HepG2 (cell line): ENCODE measurements around the gene STXBP4. TPM values are rescaled to one million over a fixed set of nuclear protein-coding genes. Genes with fewer than 3 reads are reported as not detected.

ENCODE experiments used
- ASH2L ChIP-seq: fragments of 300-600, 200-600 bp; sonication (generic); IDR thresholded peaks from 2 replicates; pipeline ENCODE4 v1.7.0; 2017; ENCODE audit warnings: low read depth, mild to moderate bottlenecking, moderate library complexity, mixed read lengths, low read length; ENCODE audit not compliant: insufficient read length
- CBX2 ChIP-seq, 2 experiments: fragments of 200-600 bp in 1 of 2; sonication (generic); formaldehyde crosslinking in 1 of 2; IDR thresholded peaks; 2 replicates each; pipeline versions ENCODE4 v1.7.0 to v1.8.1; 2018 to 2022; ENCODE audit warnings: low read depth in 2 of 2, low read length in 1 of 2, mild to moderate bottlenecking in 1 of 2, missing genetic modification reagents in 1 of 2
- CHD4 ChIP-seq: fragments of 200-600 bp; sonication (generic); IDR thresholded peaks from 2 replicates; pipeline ENCODE4 v1.7.0; 2017; ENCODE audit warnings: mild to moderate bottlenecking, low read length, borderline replicate concordance
- ESRRA ChIP-seq: sonication (generic); formaldehyde crosslinking; IDR thresholded peaks from 2 replicates; pipeline ENCODE4 v1.5.1; 2020; ENCODE audit warnings: mild to moderate bottlenecking, low read depth, missing genetic modification reagents
- FOXJ3 ChIP-seq: sonication (generic); formaldehyde crosslinking; IDR thresholded peaks from 2 replicates; pipeline ENCODE4 v1.4.0; 2020; ENCODE audit warnings: missing genetic modification reagents, mild to moderate bottlenecking, borderline replicate concordance
- MIER3 ChIP-seq: IDR thresholded peaks from 2 replicates; pipeline ENCODE4 v1.6.1; 2016; ENCODE audit warnings: missing compliant biosample characterization, borderline replicate concordance
- MTA1 ChIP-seq: sonication (generic); formaldehyde crosslinking; IDR thresholded peaks from 2 replicates; pipeline ENCODE4 v1.4.0; 2020; ENCODE audit warnings: missing genetic modification reagents, mild to moderate bottlenecking, borderline replicate concordance
- MZF1 ChIP-seq: sonication (generic); formaldehyde crosslinking; IDR thresholded peaks from 2 replicates; pipeline ENCODE4 v1.8.1; 2023; ENCODE audit warnings: mild to moderate bottlenecking, missing genetic modification reagents, borderline replicate concordance
- NPAS2 ChIP-seq: sonication (generic); formaldehyde crosslinking; IDR thresholded peaks from 2 replicates; pipeline ENCODE4 v1.8.0; 2022; ENCODE audit warnings: mild to moderate bottlenecking, missing genetic modification reagents, borderline replicate concordance
- TARDBP ChIP-seq: sonication (generic); formaldehyde crosslinking; IDR thresholded peaks from 2 replicates; pipeline ENCODE4 v1.8.0; 2022; ENCODE audit warnings: mild to moderate bottlenecking, missing genetic modification reagents
- ZNF124 ChIP-seq: sonication (generic); formaldehyde crosslinking; IDR thresholded peaks from 2 replicates; pipeline ENCODE4 v1.4.0; 2020; ENCODE audit warnings: missing genetic modification reagents
- polyA plus RNA-seq, 8 experiments: library from polyadenylated mRNA; depleted of rRNA in 3 of 8; stranded (reverse) in 7 of 8; unstranded in 1 of 8; fragments of >200 nt; fragmentation: Illumina TruSeq in 4 of 8; extraction: Trizol in 4 of 8; gene quantifications; 2 replicates each; pipeline versions ENCODE4 v1.2.1 to v1.2.3, GENCODE V29; 2011 to 2016; ENCODE audit warnings: low read depth in 4 of 8, missing spikeins in 1 of 8, mixed read lengths in 1 of 8; ENCODE audit not compliant: insufficient read depth in 1 of 8
- total RNA-seq, 5 experiments: library from RNA; depleted of rRNA; stranded (reverse); fragments of >200 nt; fragmentation: Illumina TruSeq; extraction: Trizol; gene quantifications; 2 replicates each; pipeline ENCODE4 v1.2.3, GENCODE V29; 2016; ENCODE audit warnings: low read depth in 1 of 5
- TF ChIP-seq, protein P1 (sequence below): sonication (generic); formaldehyde crosslinking; IDR thresholded peaks from 2 replicates; pipeline ENCODE4 v1.4.0; 2020; ENCODE audit warnings: mild to moderate bottlenecking, missing genetic modification reagents
- TF ChIP-seq, protein P2 (sequence below): sonication (generic); formaldehyde crosslinking; IDR thresholded peaks from 2 replicates; pipeline ENCODE4 v1.8.0; 2022; ENCODE audit warnings: missing genetic modification reagents, mild to moderate bottlenecking, inconsistent platforms, borderline replicate concordance
- TF ChIP-seq, protein P3 (sequence below): sonication (generic); formaldehyde crosslinking; IDR thresholded peaks from 2 replicates; pipeline ENCODE4 v1.4.0; 2020; ENCODE audit warnings: low read depth, mild to moderate bottlenecking, missing genetic modification reagents

The STXBP4 gene
- total and polyA plus RNA-seq, 2 of the 13 experiments (the other 11 are each of a cell fraction or from before 2014, with no cell fraction given) = 8.5 to 36.1 TPM

DNA sequence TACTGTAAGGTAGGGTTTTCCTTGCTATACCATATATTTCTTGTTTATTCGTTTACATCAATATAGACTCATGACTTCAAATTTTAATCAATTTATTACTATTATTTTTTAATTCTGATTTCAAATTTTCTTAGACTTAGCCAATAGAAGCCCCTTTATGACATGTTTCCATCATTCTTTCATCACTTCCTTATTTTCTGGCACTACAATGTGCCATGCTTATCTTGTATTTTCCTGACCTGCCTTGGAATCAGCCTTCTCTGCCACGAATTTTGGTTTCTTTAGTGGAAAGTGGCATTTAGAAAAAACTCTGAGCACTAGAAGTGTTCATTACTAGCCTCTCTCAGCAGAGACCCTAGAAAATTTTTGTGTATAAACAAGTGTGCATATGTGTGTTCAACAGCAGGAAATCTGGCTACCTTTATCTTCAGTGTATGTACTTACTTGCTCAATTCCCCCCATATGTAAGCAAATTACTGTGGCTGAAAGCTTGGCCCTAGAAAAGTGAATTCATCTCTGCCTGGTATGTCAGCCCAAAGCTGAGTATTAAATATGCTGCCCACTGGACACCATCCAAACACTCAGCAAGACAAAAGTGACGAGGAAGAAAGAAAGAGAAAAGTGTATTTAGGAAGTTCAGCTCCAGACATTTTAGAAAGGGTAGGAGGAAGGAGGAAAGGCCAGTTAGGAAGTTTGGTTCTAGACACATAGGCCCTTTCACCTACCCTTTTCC lies 4.0 kb downstream of the STXBP4 start (continued):
- TF ChIP-seq, protein P1, sequence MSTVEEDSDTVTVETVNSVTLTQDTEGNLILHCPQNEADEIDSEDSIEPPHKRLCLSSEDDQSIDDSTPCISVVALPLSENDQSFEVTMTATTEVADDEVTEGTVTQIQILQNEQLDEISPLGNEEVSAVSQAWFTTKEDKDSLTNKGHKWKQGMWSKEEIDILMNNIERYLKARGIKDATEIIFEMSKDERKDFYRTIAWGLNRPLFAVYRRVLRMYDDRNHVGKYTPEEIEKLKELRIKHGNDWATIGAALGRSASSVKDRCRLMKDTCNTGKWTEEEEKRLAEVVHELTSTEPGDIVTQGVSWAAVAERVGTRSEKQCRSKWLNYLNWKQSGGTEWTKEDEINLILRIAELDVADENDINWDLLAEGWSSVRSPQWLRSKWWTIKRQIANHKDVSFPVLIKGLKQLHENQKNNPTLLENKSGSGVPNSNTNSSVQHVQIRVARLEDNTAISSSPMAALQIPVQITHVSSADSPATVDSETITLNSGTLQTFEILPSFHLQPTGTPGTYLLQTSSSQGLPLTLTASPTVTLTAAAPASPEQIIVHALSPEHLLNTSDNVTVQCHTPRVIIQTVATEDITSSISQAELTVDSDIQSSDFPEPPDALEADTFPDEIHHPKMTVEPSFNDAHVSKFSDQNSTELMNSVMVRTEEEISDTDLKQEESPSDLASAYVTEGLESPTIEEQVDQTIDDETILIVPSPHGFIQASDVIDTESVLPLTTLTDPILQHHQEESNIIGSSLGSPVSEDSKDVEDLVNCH (CRISPR knock-in tag) = no peak
- TF ChIP-seq, protein P2, sequence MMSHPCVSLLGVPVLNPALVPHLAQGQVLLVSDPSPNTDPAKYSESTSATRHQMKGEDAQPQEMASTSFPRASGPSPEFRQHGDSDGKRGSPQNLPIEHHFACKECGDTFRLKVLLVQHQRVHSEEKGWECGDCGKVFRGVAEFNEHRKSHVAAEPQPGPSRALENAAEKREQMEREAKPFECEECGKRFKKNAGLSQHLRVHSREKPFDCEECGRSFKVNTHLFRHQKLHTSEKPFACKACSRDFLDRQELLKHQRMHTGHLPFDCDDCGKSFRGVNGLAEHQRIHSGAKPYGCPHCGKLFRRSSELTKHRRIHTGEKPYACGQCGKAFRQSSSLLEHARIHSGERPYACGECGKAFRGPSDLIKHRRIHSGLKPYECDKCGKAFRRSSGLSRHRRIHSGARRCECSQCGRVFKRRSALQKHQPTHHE (CRISPR knock-in tag) = no peak
- TF ChIP-seq MIER3 (CRISPR knock-in tag) (no peak), MZF1 (CRISPR knock-in tag) (no peak), MTA1 (CRISPR knock-in tag) (no peak), CBX2 (IDR thresholded peaks at IDR 0.05; ENCODE audit: low read depth, low read length) (no peak), CBX2 (CRISPR knock-in tag; IDR thresholded peaks at IDR 0.05; ENCODE audit: low read depth) (no peak), CHD4 (no peak), FOXJ3 (CRISPR knock-in tag) (no peak), TARDBP (CRISPR knock-in tag) (no peak; the same call in 1 of the 2 replicates), ASH2L (no peak), ESRRA (CRISPR knock-in tag) (no peak), NPAS2 (CRISPR knock-in tag) (no peak), ZNF124 (no peak)
- TF ChIP-seq, protein P3, sequence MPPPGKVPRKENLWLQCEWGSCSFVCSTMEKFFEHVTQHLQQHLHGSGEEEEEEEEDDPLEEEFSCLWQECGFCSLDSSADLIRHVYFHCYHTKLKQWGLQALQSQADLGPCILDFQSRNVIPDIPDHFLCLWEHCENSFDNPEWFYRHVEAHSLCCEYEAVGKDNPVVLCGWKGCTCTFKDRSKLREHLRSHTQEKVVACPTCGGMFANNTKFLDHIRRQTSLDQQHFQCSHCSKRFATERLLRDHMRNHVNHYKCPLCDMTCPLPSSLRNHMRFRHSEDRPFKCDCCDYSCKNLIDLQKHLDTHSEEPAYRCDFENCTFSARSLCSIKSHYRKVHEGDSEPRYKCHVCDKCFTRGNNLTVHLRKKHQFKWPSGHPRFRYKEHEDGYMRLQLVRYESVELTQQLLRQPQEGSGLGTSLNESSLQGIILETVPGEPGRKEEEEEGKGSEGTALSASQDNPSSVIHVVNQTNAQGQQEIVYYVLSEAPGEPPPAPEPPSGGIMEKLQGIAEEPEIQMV (CRISPR knock-in tag) = no peak
